Measurements from ENCODE around the gene MYMX. TPM values are rescaled to one million over a fixed set of nuclear protein-coding genes. Genes with fewer than 3 reads are reported as not detected.
A peak's percentile ranks its signal among the peaks of the same experiment; 100 is the strongest.
"Not testable (repeated sequence)": the region's sequence is repeated elsewhere in the genome, so short reads cannot be mapped to it uniquely, and the experiment has no call there.

The MYMX gene
- total RNA-seq, 1 donor: 0.27 TPM

GRCh38 chr6:44185953-44186634 is 30.6 kb upstream of the MYMX start:
- no peak for DNase-seq (ENCODE audit: low read depth in 2 of 3, low spot score in 2 of 3)

DNA sequence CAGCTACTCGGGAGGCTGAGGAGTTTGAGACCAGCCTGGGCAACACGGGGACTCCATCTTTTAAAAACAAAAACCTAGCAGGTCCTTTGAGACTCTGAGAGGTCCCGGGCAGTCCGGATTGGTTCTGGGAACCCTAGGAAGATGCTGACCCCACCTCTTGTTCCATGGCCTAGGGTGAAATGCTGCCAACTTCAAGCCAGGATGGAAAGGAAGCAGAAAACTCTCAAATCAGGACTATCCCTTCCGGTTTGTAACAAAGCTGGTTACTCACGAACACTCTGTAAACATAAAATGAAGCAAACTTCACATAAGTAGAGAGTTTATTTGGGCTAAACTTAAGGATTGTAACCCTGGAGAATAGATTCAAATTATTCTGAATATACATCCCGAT is 30.1 kb upstream of the MYMX start:
- no peak for DNase-seq (ENCODE audit: low read depth in 2 of 3, low spot score in 2 of 3)

DNA sequence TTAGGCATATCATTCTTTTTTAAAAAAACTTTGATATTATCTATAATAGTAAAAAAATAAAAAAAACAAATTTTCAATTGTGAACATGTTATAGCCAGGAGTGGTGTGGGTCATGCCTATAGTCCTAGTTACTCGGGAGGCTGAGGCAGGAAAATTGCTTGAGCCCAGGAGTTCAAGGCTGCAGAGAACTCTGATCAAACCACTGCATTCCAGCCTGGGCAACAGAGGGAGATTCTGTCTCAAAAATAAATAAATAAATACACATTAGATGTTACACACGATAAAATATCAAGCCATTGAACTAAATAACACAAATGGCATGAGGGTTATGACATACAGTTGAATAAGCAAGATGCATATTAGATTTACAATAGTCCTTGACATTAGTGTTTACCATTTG is 27.9 kb upstream of the MYMX start:
- no peak for DNase-seq (ENCODE audit: low read depth in 2 of 3, low spot score in 2 of 3)

DNA sequence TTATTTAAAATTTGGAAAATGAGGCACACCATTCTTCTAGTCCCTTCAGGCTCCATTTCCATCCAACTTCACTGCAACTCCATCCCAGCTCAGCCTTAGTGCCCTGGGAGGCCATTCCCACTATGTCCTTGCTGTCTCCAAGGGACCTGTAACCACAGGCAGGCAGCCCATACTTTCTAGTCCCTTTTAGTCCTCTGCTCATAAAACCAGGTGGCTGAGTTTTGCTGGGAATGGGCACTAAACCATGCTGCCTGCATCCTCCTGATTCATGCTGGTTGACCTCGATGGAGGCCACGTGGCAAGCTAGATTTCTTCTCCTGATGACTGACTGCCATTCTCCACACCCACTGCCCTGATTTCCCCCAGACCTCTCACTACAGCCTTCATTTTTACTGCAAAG is 27.5 kb upstream of the MYMX start:
- DNase-seq (ENCODE audit: low read depth in 2 of 3, low spot score in 2 of 3): no peak

- DNase-seq (ENCODE audit: low read depth in 2 of 3, low spot score in 2 of 3): no peak
Observed at GRCh38 chr6:44190715-44191114, 26.0 kb upstream of the MYMX start.

GRCh38 chr6:44192428-44193041 is 24.2 kb upstream of the MYMX start:
- peak in 1 of 3 donors; percentile 19 for DNase-seq (ENCODE audit: low read depth in 2 of 3, low spot score in 2 of 3)

- DNase-seq (ENCODE audit: low read depth in 2 of 3, low spot score in 2 of 3): no peak
Observed at GRCh38 chr6:44193307-44193910, 23.3 kb upstream of the MYMX start.

DNA sequence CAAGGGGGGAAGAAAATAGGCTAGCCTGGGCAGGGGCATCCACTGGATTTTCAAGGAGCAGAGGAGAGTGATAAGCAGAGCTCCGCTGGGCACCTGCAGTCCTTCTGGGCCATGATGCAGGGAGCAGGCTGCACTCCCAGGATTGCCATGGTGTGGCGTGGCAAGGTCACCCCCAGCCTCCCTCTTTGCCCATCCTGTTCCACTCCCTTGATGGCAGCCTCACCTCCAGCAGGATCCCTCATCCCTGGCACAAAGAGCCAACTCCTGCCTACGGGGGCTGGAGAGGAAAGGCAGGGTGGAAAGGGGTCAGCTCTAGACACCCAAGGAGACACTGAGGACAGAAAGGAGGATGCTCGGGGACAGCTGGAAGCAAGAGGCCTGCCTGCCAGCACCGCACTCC is 22.4 kb upstream of the MYMX start:
- no peak for DNase-seq (ENCODE audit: low read depth in 2 of 3, low spot score in 2 of 3)

GRCh38 chr6:44196351-44196750 is 20.4 kb upstream of the MYMX start:
- DNase-seq (ENCODE audit: low read depth in 2 of 3, low spot score in 2 of 3): not testable (repeated sequence)

- DNase-seq (ENCODE audit: low read depth in 2 of 3, low spot score in 2 of 3): no peak
Observed at GRCh38 chr6:44198684-44199083, 18.0 kb upstream of the MYMX start.

- no peak for DNase-seq (ENCODE audit: low read depth in 2 of 3, low spot score in 2 of 3)
Observed at GRCh38 chr6:44199883-44200282, 16.8 kb upstream of the MYMX start.

- DNase-seq (ENCODE audit: low read depth in 2 of 3, low spot score in 2 of 3): no peak
Observed at GRCh38 chr6:44201200-44201599, 15.5 kb upstream of the MYMX start.

DNA sequence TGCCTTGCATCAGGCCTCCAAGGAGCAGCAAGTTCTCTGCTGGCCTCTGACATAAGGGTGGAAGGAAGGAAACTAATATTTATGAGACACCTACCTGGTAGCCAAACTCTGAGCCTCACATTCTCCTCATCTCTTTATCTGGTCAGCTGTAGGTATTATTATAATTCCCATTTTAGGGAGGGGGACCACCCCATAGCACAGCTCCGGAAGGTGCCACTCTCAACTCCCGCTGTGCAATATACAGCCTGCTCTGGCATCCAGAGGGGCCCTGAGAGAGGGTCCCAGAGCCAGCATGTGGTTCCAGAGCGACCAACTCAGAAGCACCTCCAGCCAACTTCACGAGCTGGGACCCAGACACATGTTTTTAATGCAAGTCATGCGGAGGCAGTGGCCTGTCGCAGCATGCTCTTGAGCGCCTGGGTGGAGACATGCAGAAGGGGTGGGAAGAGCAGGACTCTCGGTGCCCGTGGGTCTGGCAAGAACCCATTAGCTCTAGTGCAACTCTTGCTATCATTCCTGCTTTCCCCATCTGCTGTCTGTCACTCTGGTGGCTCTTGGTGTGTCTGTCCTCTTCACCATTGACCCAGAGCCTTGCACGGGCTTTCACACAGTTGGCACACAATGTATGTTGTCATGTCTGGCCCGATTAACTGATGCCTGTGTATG is 15.0 kb upstream of the MYMX start:
- no peak for DNase-seq (ENCODE audit: low read depth in 2 of 3, low spot score in 2 of 3)

GRCh38 chr6:44202332-44202971 is 14.3 kb upstream of the MYMX start:
- no peak for DNase-seq (ENCODE audit: low read depth in 2 of 3, low spot score in 2 of 3)

DNA sequence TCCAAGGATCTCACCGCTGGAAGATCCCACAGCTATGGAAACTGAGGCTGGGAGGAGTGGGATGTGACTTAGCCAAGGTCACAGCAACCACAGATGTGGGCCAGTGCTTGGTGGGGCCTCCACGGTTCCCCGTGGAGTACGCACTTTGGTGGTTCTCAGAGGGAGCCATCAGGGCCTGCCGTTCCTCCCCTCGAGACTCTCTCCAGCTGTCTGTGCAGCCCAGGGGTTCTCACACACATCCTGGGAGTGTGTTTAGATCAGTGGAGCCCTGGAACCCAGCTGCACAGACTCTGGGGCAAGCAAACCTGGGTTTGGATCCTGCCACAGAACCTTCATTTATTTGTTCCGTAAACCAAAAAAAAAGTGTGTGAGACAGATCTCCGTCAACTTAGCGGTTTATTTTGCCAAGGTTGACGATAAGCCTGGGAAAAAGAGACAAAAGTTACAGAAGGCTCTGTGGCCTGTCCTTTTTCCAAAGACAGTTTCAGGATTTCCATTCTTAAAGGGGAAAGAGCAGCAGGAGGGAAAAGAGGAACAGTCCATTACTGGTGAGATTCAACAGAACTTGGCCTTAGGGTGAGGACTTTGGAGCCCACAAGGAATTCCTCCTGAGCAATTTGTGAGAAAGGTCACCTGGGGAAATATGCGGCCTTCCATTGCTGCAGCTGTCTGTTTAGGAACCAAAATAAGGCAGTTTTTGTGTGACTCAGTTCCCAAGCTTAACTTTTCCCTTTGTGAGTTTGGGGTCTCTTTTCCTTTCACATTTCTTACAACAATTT is 13.6 kb upstream of the MYMX start:
- no peak for DNase-seq (ENCODE audit: low read depth in 2 of 3, low spot score in 2 of 3)

GRCh38 chr6:44203955-44204354 is 12.8 kb upstream of the MYMX start:
- DNase-seq (ENCODE audit: low read depth in 2 of 3, low spot score in 2 of 3): no peak

GRCh38 chr6:44207966-44208365 is 8.8 kb upstream of the MYMX start:
- no peak for DNase-seq (ENCODE audit: low read depth in 2 of 3, low spot score in 2 of 3)

- no peak for DNase-seq (ENCODE audit: low read depth in 2 of 3, low spot score in 2 of 3)
Observed at GRCh38 chr6:44211284-44211683, 5.4 kb upstream of the MYMX start.

DNA sequence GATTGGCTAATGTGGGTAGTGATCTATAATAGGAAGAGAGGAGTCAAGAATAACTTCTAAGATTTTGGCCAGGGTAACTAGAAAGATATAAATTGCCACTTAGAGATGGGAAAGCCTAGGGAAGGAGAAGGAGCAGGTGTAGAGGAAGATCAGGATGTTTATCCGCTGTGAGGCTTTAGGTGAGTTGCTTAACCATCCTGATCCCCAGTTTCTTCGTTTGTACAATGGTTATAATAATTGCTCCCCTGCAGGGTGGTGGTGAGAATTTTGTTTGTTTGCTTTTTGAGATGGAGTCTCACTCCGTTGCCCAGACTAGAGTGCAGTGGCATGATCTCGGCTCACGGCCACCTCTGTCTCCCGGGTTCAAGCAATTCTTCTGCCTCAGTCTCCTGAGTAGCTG is 2.4 kb upstream of the MYMX start:
- no peak for DNase-seq (ENCODE audit: low read depth in 2 of 3, low spot score in 2 of 3)

- no peak for DNase-seq (ENCODE audit: low read depth in 2 of 3, low spot score in 2 of 3)
Observed at GRCh38 chr6:44217332-44218143, 812 bp downstream of the MYMX start.

Data from hematopoietic multipotent progenitor cell (in vitro differentiated cells).